T-helper 2 cell treated with Interferon-gamma antibody and Interleukin-4, amounts not matched to agents 5 μg/mL and 100 μg/mL, for 36 hours (primary cell): ENCODE measurements around the gene AUH.

Source experiments
- DNase-seq: peaks from one replicate; pipeline ENCODE4 v3.0.0; 2021; ENCODE audit warnings: low spot score
- H3K27ac Mint-ChIP-seq: one replicate; pipeline ENCODE4 v1.8.0; 2021; ENCODE audit warnings: mild to moderate bottlenecking, mixed read lengths
- H3K27me3 Mint-ChIP-seq: one replicate; pipeline ENCODE4 v1.8.0; 2021; ENCODE audit warnings: low read depth, mixed read lengths
- H3K36me3 Mint-ChIP-seq: one replicate; pipeline ENCODE4 v1.8.0; 2021; ENCODE audit warnings: low read depth, mixed read lengths
- H3K4me1 Mint-ChIP-seq: one replicate; pipeline ENCODE4 v1.8.0; 2021; ENCODE audit warnings: low read depth, mixed read lengths
- H3K4me3 Mint-ChIP-seq: one replicate; pipeline ENCODE4 v1.8.0; 2022; ENCODE audit warnings: mild to moderate bottlenecking, moderate library complexity, mixed read lengths
- H3K9me3 Mint-ChIP-seq: one replicate; pipeline ENCODE4 v1.8.0; 2021; ENCODE audit warnings: mixed read lengths

AUH gene

GRCh38 chr9:91258451-91258850 lies 103.3 kb downstream of the AUH start:
- Mint-ChIP-seq H3K27ac (no peak overlapping the region), H3K36me3 (peaks cover 38% of the 10 kb centered on the region), H3K4me3 (no peak overlapping the region), H3K27me3 (no peaks in the 10 kb centered on the region), H3K9me3 (peaks cover 5% of the 10 kb centered on the region), H3K4me1 (peaks cover 61% of the 10 kb centered on the region)
- no peak for DNase-seq

DNA sequence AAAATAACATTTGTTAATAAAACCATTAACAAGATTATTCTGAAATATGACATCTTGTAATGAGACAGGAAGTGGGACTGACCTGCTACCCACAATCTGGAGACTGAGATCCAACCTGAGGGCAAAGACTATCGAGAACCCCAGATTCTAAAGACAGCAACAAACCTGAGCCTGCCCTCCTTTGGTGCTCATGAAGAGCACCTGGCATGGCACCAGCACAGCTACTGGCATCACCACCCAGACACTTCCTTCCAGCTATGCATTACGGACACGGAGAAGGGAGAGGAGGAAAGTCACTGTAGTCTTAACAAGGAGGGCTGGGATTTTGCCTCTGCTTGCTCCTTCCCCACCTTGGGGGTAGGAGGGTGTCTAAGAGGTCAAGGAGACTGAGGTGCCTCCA lies 105.5 kb downstream of the AUH start:
- H3K27ac Mint-ChIP-seq: peak overlapping the region; percentile 54
- no peak for DNase-seq
- H3K36me3 Mint-ChIP-seq: peaks cover 24% of the 10 kb centered on the region
- peak overlapping the region; percentile 40 for H3K4me3 Mint-ChIP-seq
- peaks cover 53% of the 10 kb centered on the region for H3K4me1 Mint-ChIP-seq
- no peaks in the 10 kb centered on the region for H3K27me3 Mint-ChIP-seq
- H3K9me3 Mint-ChIP-seq: no peaks in the 10 kb centered on the region

GRCh38 chr9:91255327-91255726 lies 106.4 kb downstream of the AUH start:
- Mint-ChIP-seq H3K4me3 (no peak overlapping the region), H3K27me3 (no peaks in the 10 kb centered on the region), H3K36me3 (peaks cover 19% of the 10 kb centered on the region), H3K4me1 (peaks cover 57% of the 10 kb centered on the region), H3K9me3 (no peaks in the 10 kb centered on the region), H3K27ac (no peak overlapping the region)
- DNase-seq: no peak

DNA sequence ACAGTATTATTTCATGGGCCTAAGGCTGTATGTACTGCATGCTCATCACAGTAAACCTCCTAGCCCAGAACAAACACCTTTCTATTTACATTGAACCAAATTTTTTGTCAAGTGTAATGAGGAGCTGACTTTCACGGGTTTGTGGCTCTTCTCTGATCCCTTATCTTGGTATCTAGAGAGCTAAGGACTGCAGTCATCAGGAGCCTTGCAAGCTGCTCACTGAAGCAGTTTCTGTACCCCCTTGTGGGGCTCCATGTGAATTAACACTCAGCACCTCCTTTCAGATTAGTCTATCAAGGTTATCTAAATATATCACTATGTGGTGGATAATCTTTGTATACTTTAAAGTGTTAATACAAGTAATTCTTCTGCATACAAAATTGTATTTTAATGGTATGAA lies 108.2 kb downstream of the AUH start:
- Mint-ChIP-seq H3K27me3 (no peaks in the 10 kb centered on the region), H3K4me1 (peaks cover 57% of the 10 kb centered on the region), H3K36me3 (peaks cover 7% of the 10 kb centered on the region), H3K4me3 (no peak overlapping the region), H3K27ac (no peak overlapping the region), H3K9me3 (no peaks in the 10 kb centered on the region)
- peak; percentile 65 for DNase-seq

- no peak overlapping the region for H3K27ac Mint-ChIP-seq
- no peak overlapping the region for H3K4me3 Mint-ChIP-seq
- H3K9me3 Mint-ChIP-seq: no peaks in the 10 kb centered on the region
- no peak for DNase-seq
- peaks cover 8% of the 10 kb centered on the region for H3K36me3 Mint-ChIP-seq
- H3K27me3 Mint-ChIP-seq: no peaks in the 10 kb centered on the region
- peaks cover 52% of the 10 kb centered on the region for H3K4me1 Mint-ChIP-seq
Measured at GRCh38 chr9:91248707-91249106, 113.0 kb downstream of the AUH start.

DNA sequence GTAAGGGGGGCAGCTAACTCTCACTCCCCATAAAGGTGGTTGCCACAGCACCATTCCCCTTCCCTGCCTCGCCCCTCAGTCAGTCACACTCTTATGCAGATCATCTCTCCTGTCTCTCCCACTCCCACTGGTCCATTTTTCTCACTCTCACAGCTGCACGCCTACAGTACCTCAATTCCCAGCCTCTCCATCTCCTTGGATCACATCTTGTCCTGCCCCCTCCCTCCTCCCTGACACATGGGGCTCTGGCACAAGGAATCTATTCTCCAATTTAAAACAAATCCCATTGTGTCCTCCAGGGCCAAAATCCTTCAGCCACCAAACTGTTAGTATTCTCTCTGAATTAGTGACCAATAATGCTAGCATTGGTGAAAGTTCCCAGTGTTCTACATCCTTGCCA lies 114.4 kb downstream of the AUH start:
- Mint-ChIP-seq H3K4me3 (no peak overlapping the region), H3K27me3 (no peaks in the 10 kb centered on the region), H3K9me3 (no peaks in the 10 kb centered on the region), H3K27ac (peak overlapping the region; percentile 62), H3K36me3 (peaks cover 15% of the 10 kb centered on the region), H3K4me1 (peaks cover 49% of the 10 kb centered on the region)
- DNase-seq: no peak

GRCh38 chr9:91246846-91247245 lies 114.9 kb downstream of the AUH start:
- H3K4me1 Mint-ChIP-seq: peaks cover 51% of the 10 kb centered on the region
- H3K27ac Mint-ChIP-seq: peak overlapping the region; percentile 62
- DNase-seq: no peak
- peak overlapping the region; percentile 7 for H3K4me3 Mint-ChIP-seq
- no peaks in the 10 kb centered on the region for H3K27me3 Mint-ChIP-seq
- peaks cover 16% of the 10 kb centered on the region for H3K36me3 Mint-ChIP-seq
- H3K9me3 Mint-ChIP-seq: no peaks in the 10 kb centered on the region

- no peaks in the 10 kb centered on the region for H3K27me3 Mint-ChIP-seq
- H3K9me3 Mint-ChIP-seq: no peaks in the 10 kb centered on the region
Measured at GRCh38 chr9:91245431-91246313, 116.0 kb downstream of the AUH start.

GRCh38 chr9:91243029-91243428 lies 118.7 kb downstream of the AUH start:
- Mint-ChIP-seq H3K4me3 (no peak overlapping the region), H3K27me3 (no peaks in the 10 kb centered on the region), H3K4me1 (peaks cover 38% of the 10 kb centered on the region), H3K36me3 (peaks cover 20% of the 10 kb centered on the region), H3K9me3 (no peaks in the 10 kb centered on the region), H3K27ac (no peak overlapping the region)
- DNase-seq: no peak

More at GRCh38 chr9:91245431-91246313, 116.0 kb downstream of the AUH start:
- Mint-ChIP-seq H3K4me3 (peak overlapping the region; percentile 65), H3K4me1 (peaks cover 50% of the 10 kb centered on the region), H3K27ac (peak overlapping the region; percentile 90), H3K36me3 (peaks cover 16% of the 10 kb centered on the region)
- DNase-seq: peak; percentile 30

DNA sequence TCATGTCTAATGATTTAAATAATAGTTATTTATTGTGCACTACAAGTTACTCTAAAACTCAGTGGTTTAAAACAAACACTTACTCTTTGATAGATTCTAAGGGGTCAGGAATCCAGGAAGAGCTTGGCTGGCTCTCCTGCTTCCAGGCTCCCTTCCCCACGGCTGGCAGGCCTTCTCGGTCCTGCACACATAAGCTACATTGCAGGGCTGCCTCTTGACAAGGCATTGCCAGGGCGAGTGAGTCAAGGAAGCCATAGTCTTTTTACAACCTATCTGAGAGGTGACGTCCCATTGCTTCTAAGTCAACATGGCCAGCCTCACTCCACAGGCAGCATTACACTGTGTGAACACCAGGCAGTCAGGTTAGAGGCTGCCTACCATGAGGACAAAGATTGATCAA lies 119.8 kb downstream of the AUH start:
- H3K9me3 Mint-ChIP-seq: no peaks in the 10 kb centered on the region
- H3K4me3 Mint-ChIP-seq: no peak overlapping the region
- H3K4me1 Mint-ChIP-seq: peaks cover 32% of the 10 kb centered on the region
- H3K36me3 Mint-ChIP-seq: peaks cover 21% of the 10 kb centered on the region
- DNase-seq: no peak
- no peaks in the 10 kb centered on the region for H3K27me3 Mint-ChIP-seq
- no peak overlapping the region for H3K27ac Mint-ChIP-seq

- Mint-ChIP-seq H3K27me3 (no peaks in the 10 kb centered on the region), H3K36me3 (peaks cover 24% of the 10 kb centered on the region), H3K4me1 (peaks cover 24% of the 10 kb centered on the region), H3K4me3 (no peak overlapping the region), H3K27ac (no peak overlapping the region), H3K9me3 (no peaks in the 10 kb centered on the region)
- no peak for DNase-seq
Measured at GRCh38 chr9:91240596-91241165, 121.0 kb downstream of the AUH start.

DNA sequence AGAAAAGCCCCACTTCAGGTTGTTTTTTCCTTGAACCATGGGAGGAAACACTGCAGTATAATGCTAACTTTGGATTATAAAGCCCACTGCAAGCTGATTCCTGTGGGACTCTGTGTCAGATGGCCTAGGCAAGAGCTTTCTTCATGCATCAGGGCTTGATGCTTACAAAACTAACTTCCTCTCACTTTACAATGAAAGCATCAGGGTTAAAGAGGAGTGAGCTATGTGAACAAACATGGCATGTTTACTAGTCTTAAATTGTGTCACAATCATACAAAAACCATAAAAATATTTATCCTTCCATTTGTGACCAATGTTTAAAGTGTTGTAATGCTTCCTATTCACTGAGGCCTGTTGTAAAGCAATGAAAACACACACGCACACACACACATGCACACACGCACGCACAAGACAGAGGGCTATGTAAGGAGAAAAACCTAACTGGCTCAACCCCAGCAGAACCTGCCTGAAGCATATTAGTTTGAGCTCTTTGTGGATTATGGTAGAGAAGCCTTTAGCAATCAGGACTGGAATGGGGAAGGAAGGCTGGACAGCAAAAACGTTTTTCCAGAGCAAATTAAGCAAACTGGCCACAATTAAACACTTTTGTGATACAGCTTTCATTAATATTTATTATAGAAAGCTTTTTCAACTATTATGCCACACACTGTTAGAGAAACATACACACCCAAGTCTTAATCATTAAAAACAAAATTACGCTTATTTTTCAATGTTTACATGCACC lies 122.2 kb downstream of the AUH start:
- peaks cover 30% of the 10 kb centered on the region for H3K36me3 Mint-ChIP-seq
- DNase-seq: no peak
- H3K27ac Mint-ChIP-seq: no peak overlapping the region
- H3K4me3 Mint-ChIP-seq: no peak overlapping the region
- H3K4me1 Mint-ChIP-seq: peaks cover 16% of the 10 kb centered on the region
- H3K9me3 Mint-ChIP-seq: no peaks in the 10 kb centered on the region
- H3K27me3 Mint-ChIP-seq: no peaks in the 10 kb centered on the region

GRCh38 chr9:91234523-91234922 lies 127.2 kb downstream of the AUH start:
- no peak overlapping the region for H3K4me3 Mint-ChIP-seq
- H3K27ac Mint-ChIP-seq: no peak overlapping the region
- peaks cover 29% of the 10 kb centered on the region for H3K36me3 Mint-ChIP-seq
- H3K4me1 Mint-ChIP-seq: peaks cover 4% of the 10 kb centered on the region
- H3K27me3 Mint-ChIP-seq: no peaks in the 10 kb centered on the region
- H3K9me3 Mint-ChIP-seq: no peaks in the 10 kb centered on the region
- no peak for DNase-seq

DNA sequence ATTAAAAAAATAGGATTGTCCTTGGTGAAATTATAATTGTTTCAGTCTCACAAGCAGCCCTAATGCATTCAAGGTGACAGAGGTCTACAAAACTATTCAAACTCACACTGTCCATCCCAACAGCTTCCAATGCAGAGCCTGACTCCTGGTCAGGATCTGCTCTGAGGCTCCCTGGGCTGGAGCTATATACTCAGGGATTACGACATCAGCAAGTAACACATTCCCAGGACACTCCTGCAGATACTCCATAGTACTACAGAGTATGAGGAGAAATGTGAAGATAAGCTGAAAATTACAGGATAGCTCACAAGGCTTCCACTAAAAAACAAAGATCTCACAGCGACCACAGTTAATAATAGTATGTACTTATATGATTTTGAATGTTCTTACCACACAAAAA lies 130.1 kb downstream of the AUH start:
- Mint-ChIP-seq H3K27ac (no peak overlapping the region), H3K27me3 (no peaks in the 10 kb centered on the region), H3K4me3 (no peak overlapping the region), H3K9me3 (peaks cover 3% of the 10 kb centered on the region), H3K36me3 (peaks cover 30% of the 10 kb centered on the region), H3K4me1 (peaks cover 4% of the 10 kb centered on the region)
- no peak for DNase-seq
